Measurements from ENCODE around the gene MAP6D1.

MAP6D1 gene

GRCh38 chr3:183830187-183830586, 4.8 kb upstream of the MAP6D1 start:
- no peak overlapping the region for H3K27ac Mint-ChIP-seq
- H3K36me3 Mint-ChIP-seq (ENCODE audit: low read depth), result peaks cover 32% of the 10 kb centered on the region
- H3K4me3 Mint-ChIP-seq, result no peak overlapping the region
- no peaks in the 10 kb centered on the region for H3K27me3 Mint-ChIP-seq
- peaks cover 6% of the 10 kb centered on the region for H3K4me1 Mint-ChIP-seq (ENCODE audit: low read depth)
- H3K9me3 Mint-ChIP-seq, result no peaks in the 10 kb centered on the region

GRCh38 chr3:183829466-183829865, 4.1 kb upstream of the MAP6D1 start:
- H3K27me3 Mint-ChIP-seq, result no peaks in the 10 kb centered on the region
- no peak overlapping the region for H3K27ac Mint-ChIP-seq
- peaks cover 8% of the 10 kb centered on the region for H3K4me1 Mint-ChIP-seq (ENCODE audit: low read depth)
- peaks cover 29% of the 10 kb centered on the region for H3K36me3 Mint-ChIP-seq (ENCODE audit: low read depth)
- no peaks in the 10 kb centered on the region for H3K9me3 Mint-ChIP-seq
- no peak overlapping the region for H3K4me3 Mint-ChIP-seq

- Mint-ChIP-seq H3K9me3 (no peaks in the 10 kb centered on the region), H3K27me3 (no peaks in the 10 kb centered on the region), H3K27ac (no peak overlapping the region), H3K36me3 (ENCODE audit: low read depth) (peaks cover 20% of the 10 kb centered on the region), H3K4me1 (ENCODE audit: low read depth) (peaks cover 17% of the 10 kb centered on the region), H3K4me3 (no peak overlapping the region)
Observed at GRCh38 chr3:183828538-183828870, 3.1 kb upstream of the MAP6D1 start.

- Mint-ChIP-seq H3K27me3 (no peaks in the 10 kb centered on the region), H3K36me3 (ENCODE audit: low read depth) (peaks cover 16% of the 10 kb centered on the region), H3K4me1 (ENCODE audit: low read depth) (peaks cover 17% of the 10 kb centered on the region), H3K9me3 (no peaks in the 10 kb centered on the region), H3K4me3 (no peak overlapping the region), H3K27ac (no peak overlapping the region)
Observed at GRCh38 chr3:183827809-183828537, 2.6 kb upstream of the MAP6D1 start.

GRCh38 chr3:183826448-183827250, 1.3 kb upstream of the MAP6D1 start:
- H3K9me3 Mint-ChIP-seq, result no peaks in the 10 kb centered on the region
- peak overlapping the region; percentile 71 for H3K4me3 Mint-ChIP-seq
- peak overlapping the region; percentile 36 for H3K27ac Mint-ChIP-seq
- peaks cover 20% of the 10 kb centered on the region for H3K4me1 Mint-ChIP-seq (ENCODE audit: low read depth)
- peaks cover 7% of the 10 kb centered on the region for H3K36me3 Mint-ChIP-seq (ENCODE audit: low read depth)
- no peaks in the 10 kb centered on the region for H3K27me3 Mint-ChIP-seq

GRCh38 chr3:183824761-183825455, 469 bp downstream of the MAP6D1 start:
- Mint-ChIP-seq H3K27me3 (no peaks in the 10 kb centered on the region), H3K36me3 (ENCODE audit: low read depth) (peaks cover under 1% of the 10 kb centered on the region), H3K4me1 (ENCODE audit: low read depth) (peaks cover 20% of the 10 kb centered on the region), H3K27ac (peak overlapping the region; percentile 59), H3K9me3 (no peaks in the 10 kb centered on the region), H3K4me3 (peak overlapping the region; percentile 80)

GRCh38 chr3:183823963-183824362, 1.4 kb downstream of the MAP6D1 start:
- H3K4me3 Mint-ChIP-seq, result peak overlapping the region; percentile 80
- H3K27ac Mint-ChIP-seq, result peak overlapping the region; percentile 59
- no peaks in the 10 kb centered on the region for H3K27me3 Mint-ChIP-seq
- H3K4me1 Mint-ChIP-seq (ENCODE audit: low read depth), result peaks cover 20% of the 10 kb centered on the region
- H3K36me3 Mint-ChIP-seq (ENCODE audit: low read depth), result no peaks in the 10 kb centered on the region
- H3K9me3 Mint-ChIP-seq, result no peaks in the 10 kb centered on the region

GRCh38 chr3:183822631-183823030, 2.7 kb downstream of the MAP6D1 start:
- peaks cover under 1% of the 10 kb centered on the region for H3K36me3 Mint-ChIP-seq (ENCODE audit: low read depth)
- no peak overlapping the region for H3K27ac Mint-ChIP-seq
- no peaks in the 10 kb centered on the region for H3K27me3 Mint-ChIP-seq
- H3K4me3 Mint-ChIP-seq, result no peak overlapping the region
- no peaks in the 10 kb centered on the region for H3K9me3 Mint-ChIP-seq
- peaks cover 20% of the 10 kb centered on the region for H3K4me1 Mint-ChIP-seq (ENCODE audit: low read depth)

- H3K9me3 Mint-ChIP-seq, result no peaks in the 10 kb centered on the region
- no peaks in the 10 kb centered on the region for H3K27me3 Mint-ChIP-seq
- no peak overlapping the region for H3K4me3 Mint-ChIP-seq
- no peak overlapping the region for H3K27ac Mint-ChIP-seq
- H3K36me3 Mint-ChIP-seq (ENCODE audit: low read depth), result peaks cover 13% of the 10 kb centered on the region
- peaks cover 22% of the 10 kb centered on the region for H3K4me1 Mint-ChIP-seq (ENCODE audit: low read depth)
Observed at GRCh38 chr3:183819831-183820230, 5.5 kb downstream of the MAP6D1 start.

GRCh38 chr3:183818706-183819624, 6.4 kb downstream of the MAP6D1 start:
- peaks cover 20% of the 10 kb centered on the region for H3K4me1 Mint-ChIP-seq (ENCODE audit: low read depth)
- no peaks in the 10 kb centered on the region for H3K27me3 Mint-ChIP-seq
- H3K9me3 Mint-ChIP-seq, result no peaks in the 10 kb centered on the region
- H3K27ac Mint-ChIP-seq, result no peak overlapping the region
- H3K4me3 Mint-ChIP-seq, result no peak overlapping the region
- peaks cover 17% of the 10 kb centered on the region for H3K36me3 Mint-ChIP-seq (ENCODE audit: low read depth)

- Mint-ChIP-seq H3K9me3 (no peaks in the 10 kb centered on the region), H3K4me1 (ENCODE audit: low read depth) (peaks cover 16% of the 10 kb centered on the region), H3K4me3 (no peak overlapping the region), H3K27me3 (no peaks in the 10 kb centered on the region), H3K27ac (no peak overlapping the region), H3K36me3 (ENCODE audit: low read depth) (peaks cover 17% of the 10 kb centered on the region)
Observed at GRCh38 chr3:183818041-183818620, 7.2 kb downstream of the MAP6D1 start.

- no peak overlapping the region for H3K27ac Mint-ChIP-seq
- H3K9me3 Mint-ChIP-seq, result no peaks in the 10 kb centered on the region
- H3K4me1 Mint-ChIP-seq (ENCODE audit: low read depth), result peaks cover 15% of the 10 kb centered on the region
- peaks cover 18% of the 10 kb centered on the region for H3K36me3 Mint-ChIP-seq (ENCODE audit: low read depth)
- H3K27me3 Mint-ChIP-seq, result no peaks in the 10 kb centered on the region
- no peak overlapping the region for H3K4me3 Mint-ChIP-seq
Observed at GRCh38 chr3:183817639-183818038, 7.7 kb downstream of the MAP6D1 start.

GRCh38 chr3:183816681-183817510, 8.5 kb downstream of the MAP6D1 start:
- no peaks in the 10 kb centered on the region for H3K27me3 Mint-ChIP-seq
- no peaks in the 10 kb centered on the region for H3K9me3 Mint-ChIP-seq
- H3K4me1 Mint-ChIP-seq (ENCODE audit: low read depth), result peaks cover 13% of the 10 kb centered on the region
- H3K27ac Mint-ChIP-seq, result no peak overlapping the region
- H3K4me3 Mint-ChIP-seq, result no peak overlapping the region
- H3K36me3 Mint-ChIP-seq (ENCODE audit: low read depth), result peaks cover 24% of the 10 kb centered on the region
